ENCODE measurements around the gene WDR1. TPM values are rescaled to one million over a fixed set of nuclear protein-coding genes. Genes with fewer than 3 reads are reported as not detected.

The WDR1 gene
- total RNA-seq, 2 experiments from 2014 or later: 197 to 198 TPM

- Histone ChIP-seq H3K4me1 (ENCODE audit: insufficient read depth, low read length) (peaks cover 38% of the 10 kb centered on the region), H3K27me3 (ENCODE audit: control insufficient read depth in 1 of 2, insufficient read depth in 2 of 2, low read length in 2 of 2) (no peaks in the 10 kb centered on the region), H3K36me3 (ENCODE audit: insufficient read depth, low read length) (no peaks in the 10 kb centered on the region), H3K27ac (ENCODE audit: low read depth in 1 of 2, low read length in 2 of 2) (no peak overlapping the region), H3K4me3 (ENCODE audit: low read length) (no peak overlapping the region), H3K9me3 (ENCODE audit: control insufficient read depth in 1 of 2, insufficient read depth in 1 of 2, low read length in 2 of 2) (no peaks in the 10 kb centered on the region)
- POLR2A ChIA-PET: no interaction called here
- no peaks in the 10 kb centered on the region for H3K36me3 Mint-ChIP-seq (ENCODE audit: low read depth)
- no peak for DNase-seq
- no peaks in the 10 kb centered on the region for H3K9me3 Mint-ChIP-seq
- peak overlapping the region; percentile 47 for H3K27ac Mint-ChIP-seq
- CTCF ChIA-PET: no interaction called here
- intact Hi-C loops (cut with DNase I, micrococcal nuclease): loop anchor here (2.0 to 10.0 kb wide), 2 partner anchors 242 to 374 kb away; no protein-coding TSS in a partner anchor
- peaks cover 33% of the 10 kb centered on the region for H3K4me1 Mint-ChIP-seq (ENCODE audit: low read depth)
- H3K4me3 Mint-ChIP-seq: no peak overlapping the region
- H3K27me3 Mint-ChIP-seq: no peaks in the 10 kb centered on the region
- ATAC-seq (ENCODE audit: poor library complexity): no peak
- TF ChIP-seq CTCF (IDR thresholded peaks at IDR 0.05): no peak
Observed at GRCh38 chr4:10162341-10163000, 45.9 kb upstream of the WDR1 start.

DNA sequence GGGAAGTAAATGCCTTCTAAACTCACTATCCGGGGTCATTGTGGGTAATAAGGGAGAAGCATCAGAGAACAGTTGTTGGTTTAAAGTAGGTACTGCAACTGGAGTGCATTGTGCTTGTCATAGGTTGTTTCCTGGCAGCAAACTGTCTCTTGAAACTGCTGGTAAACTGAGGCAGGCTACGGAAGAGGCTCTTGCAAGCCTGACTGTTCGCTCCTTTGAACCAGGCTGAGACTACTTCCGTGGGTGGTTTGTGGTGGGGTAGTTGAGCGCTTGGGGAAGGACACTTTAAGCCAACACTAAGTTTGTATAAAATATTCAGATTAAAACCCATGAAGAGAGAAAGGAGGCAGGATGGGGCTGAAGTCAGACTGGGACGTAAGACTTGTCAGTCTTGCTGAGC is 45.2 kb upstream of the WDR1 start:
- intact Hi-C loops (cut with DNase I, micrococcal nuclease): loop anchor here (2.0 to 10.0 kb wide), 2 partner anchors 243 to 375 kb away; no protein-coding TSS in a partner anchor
- H3K36me3 ChIP-seq (ENCODE audit: insufficient read depth, low read length): no peaks in the 10 kb centered on the region
- H3K9me3 Mint-ChIP-seq: no peaks in the 10 kb centered on the region
- POLR2A ChIA-PET: no interaction called here
- no peaks in the 10 kb centered on the region for H3K27me3 ChIP-seq (ENCODE audit: control insufficient read depth in 1 of 2, insufficient read depth in 2 of 2, low read length in 2 of 2)
- peak overlapping the region in 1 of 2 donors; percentile 10 for H3K27ac ChIP-seq (ENCODE audit: low read depth in 1 of 2, low read length in 2 of 2)
- no peaks in the 10 kb centered on the region for H3K27me3 Mint-ChIP-seq
- peak overlapping the region; percentile 38 for H3K4me3 Mint-ChIP-seq
- H3K4me3 ChIP-seq (ENCODE audit: low read length): no peak overlapping the region
- H3K4me1 ChIP-seq (ENCODE audit: insufficient read depth, low read length): peaks cover 39% of the 10 kb centered on the region
- H3K4me1 Mint-ChIP-seq (ENCODE audit: low read depth): peaks cover 37% of the 10 kb centered on the region
- no peaks in the 10 kb centered on the region for H3K9me3 ChIP-seq (ENCODE audit: control insufficient read depth in 1 of 2, insufficient read depth in 1 of 2, low read length in 2 of 2)
- peak overlapping the region; percentile 47 for H3K27ac Mint-ChIP-seq
- ATAC-seq (ENCODE audit: poor library complexity) (peak; percentile 49), DNase-seq (peak in 11 of 14 experiments; percentile 2 to 78 (median 32))
- TF ChIP-seq CTCF (IDR thresholded peaks at IDR 0.05): no peak
- CTCF ChIA-PET: interaction anchor here (1.1 kb wide), 1 partner anchor 387 kb away, joined by 3 read pairs; no protein-coding TSS in a partner anchor
- H3K36me3 Mint-ChIP-seq (ENCODE audit: low read depth): no peaks in the 10 kb centered on the region

- intact Hi-C loops (cut with DNase I, micrococcal nuclease): loop anchor here in 1 of 2 experiments (10.0 kb wide), 1 partner anchor 244 kb away; no protein-coding TSS in a partner anchor
- Histone ChIP-seq H3K4me3 (ENCODE audit: low read length) (no peak overlapping the region), H3K9me3 (ENCODE audit: control insufficient read depth in 1 of 2, insufficient read depth in 1 of 2, low read length in 2 of 2) (no peaks in the 10 kb centered on the region), H3K4me1 (ENCODE audit: insufficient read depth, low read length) (peaks cover 39% of the 10 kb centered on the region), H3K27me3 (ENCODE audit: control insufficient read depth in 1 of 2, insufficient read depth in 2 of 2, low read length in 2 of 2) (no peaks in the 10 kb centered on the region), H3K36me3 (ENCODE audit: insufficient read depth, low read length) (no peaks in the 10 kb centered on the region), H3K27ac (ENCODE audit: low read depth in 1 of 2, low read length in 2 of 2) (no peak overlapping the region)
- ChIA-PET POLR2A (interaction anchor here (0.8 kb wide), 1 partner anchor 10 kb away, joined by 3 read pairs; no protein-coding TSS in a partner anchor), CTCF (interaction anchor here (1.1 kb wide), 1 partner anchor 388 kb away, joined by 3 read pairs; no protein-coding TSS in a partner anchor)
- Mint-ChIP-seq H3K4me1 (ENCODE audit: low read depth) (peaks cover 37% of the 10 kb centered on the region), H3K9me3 (no peaks in the 10 kb centered on the region), H3K27ac (no peak overlapping the region), H3K4me3 (no peak overlapping the region), H3K27me3 (no peaks in the 10 kb centered on the region), H3K36me3 (ENCODE audit: low read depth) (no peaks in the 10 kb centered on the region)
- no peak for TF ChIP-seq CTCF (IDR thresholded peaks at IDR 0.05)
- DNase-seq (no peak), ATAC-seq (ENCODE audit: poor library complexity) (no peak)
Observed at GRCh38 chr4:10161146-10161545, 44.5 kb upstream of the WDR1 start.

All from CD4-positive, alpha-beta T cell (primary cell).